GM12891 (cell line): ENCODE results near the gene PDE6B.

Experiments
- POLR2A ChIP-seq: IDR thresholded peaks from 2 replicates; pipeline ENCODE4 v1.6.1; 2011; ENCODE audit warnings: low read depth, low read length, control low read depth
- POLR2AphosphoS5 ChIP-seq: IDR thresholded peaks from 2 replicates; pipeline ENCODE4 v1.6.1; 2011; ENCODE audit warnings: low read depth, low read length, control low read depth

GRCh38 chr4:680091-680490 is 54.7 kb downstream of the PDE6B start:
- TF ChIP-seq POLR2AphosphoS5 (no peak), POLR2A (no peak)
